AG04449 (cell line): Measurements from ENCODE around the gene MAML1.
"Not testable (repeated sequence)": the region's sequence is repeated elsewhere in the genome, so short reads cannot be mapped to it uniquely, and the experiment has no call there.

ENCODE experiments used
- CTCF ChIA-PET: fragments of 350-600 bp; formaldehyde crosslinking; extraction: SDS; loops from one replicate; lab custom pipeline; 2021; ENCODE audit warnings: antibody characterized with exemption; lab: Yijun Ruan, JAX
- POLR2A ChIA-PET: fragments of 400-600, 350-600 bp; formaldehyde crosslinking; extraction: SDS; loops from one replicate; lab custom pipeline; 2020; ENCODE audit warnings: antibody characterized with exemption, inconsistent platforms; lab: Yijun Ruan, JAX
- DNase-seq: peaks from one replicate; pipeline ENCODE4 v3.0.0-alpha.2; 2010; ENCODE audit warnings: low read depth, low spot score
- H3K4me3 ChIP-seq: 2 replicates; pipeline ENCODE4 v1.5.1; 2011; ENCODE audit warnings: low read depth, mild to moderate bottlenecking, control low read depth, low read length
- CTCF ChIP-seq: IDR thresholded peaks from one replicate; pipeline ENCODE4 v1.5.1; 2011; ENCODE audit warnings: mild to moderate bottlenecking, moderate library complexity, low read length, control low read depth, inconsistent platforms; ENCODE audit not compliant: insufficient read depth; ENCODE audit errors: missing control alignments

Gene MAML1

DNA sequence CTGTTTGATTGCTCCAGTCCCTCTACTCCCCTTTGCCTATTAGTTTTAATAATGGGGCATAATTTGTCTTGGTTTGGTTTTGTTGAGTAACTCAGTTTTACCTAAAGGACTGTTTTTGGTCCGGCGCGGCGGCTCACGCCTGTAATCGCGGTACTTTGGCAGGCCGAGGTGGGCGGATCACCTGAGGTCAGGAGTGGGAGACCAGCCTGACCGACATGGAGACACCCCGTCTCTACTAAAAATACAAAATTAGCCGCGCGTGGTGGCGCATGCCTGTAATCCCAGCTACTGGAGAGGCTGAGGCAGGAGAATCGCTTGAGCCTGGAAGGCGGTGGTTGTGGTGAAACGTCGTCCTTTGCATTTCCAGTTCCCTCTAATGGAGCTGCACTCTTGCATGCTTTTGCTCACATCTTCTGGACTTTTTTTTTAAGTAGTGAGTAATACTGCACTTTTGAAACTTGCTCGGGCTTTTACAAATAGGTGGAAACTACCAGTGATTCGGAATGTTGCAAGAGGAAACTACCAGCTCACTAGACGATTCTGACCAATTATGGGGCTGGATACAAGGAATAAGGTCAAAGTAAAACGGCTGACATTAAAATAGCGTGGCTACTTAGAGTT, 721 bp upstream of the MAML1 start:
- ChIA-PET CTCF (interaction anchor here (0.6 to 1.1 kb wide), 4 partner anchors 31 to 108 kb away, joined by 3 read pairs; partner anchors contain the start of gene HNRNPH1), POLR2A (interaction anchor here (0.7 to 1.4 kb wide), 7 partner anchors 31 to 147 kb away, joined by 3 to 8 read pairs (median 5); partner anchors contain the start of genes HNRNPH1 and SQSTM1)
- DNase-seq = peak; percentile 58
- no peak for TF ChIP-seq CTCF
- peak overlapping the region; percentile 37 for H3K4me3 ChIP-seq

DNA sequence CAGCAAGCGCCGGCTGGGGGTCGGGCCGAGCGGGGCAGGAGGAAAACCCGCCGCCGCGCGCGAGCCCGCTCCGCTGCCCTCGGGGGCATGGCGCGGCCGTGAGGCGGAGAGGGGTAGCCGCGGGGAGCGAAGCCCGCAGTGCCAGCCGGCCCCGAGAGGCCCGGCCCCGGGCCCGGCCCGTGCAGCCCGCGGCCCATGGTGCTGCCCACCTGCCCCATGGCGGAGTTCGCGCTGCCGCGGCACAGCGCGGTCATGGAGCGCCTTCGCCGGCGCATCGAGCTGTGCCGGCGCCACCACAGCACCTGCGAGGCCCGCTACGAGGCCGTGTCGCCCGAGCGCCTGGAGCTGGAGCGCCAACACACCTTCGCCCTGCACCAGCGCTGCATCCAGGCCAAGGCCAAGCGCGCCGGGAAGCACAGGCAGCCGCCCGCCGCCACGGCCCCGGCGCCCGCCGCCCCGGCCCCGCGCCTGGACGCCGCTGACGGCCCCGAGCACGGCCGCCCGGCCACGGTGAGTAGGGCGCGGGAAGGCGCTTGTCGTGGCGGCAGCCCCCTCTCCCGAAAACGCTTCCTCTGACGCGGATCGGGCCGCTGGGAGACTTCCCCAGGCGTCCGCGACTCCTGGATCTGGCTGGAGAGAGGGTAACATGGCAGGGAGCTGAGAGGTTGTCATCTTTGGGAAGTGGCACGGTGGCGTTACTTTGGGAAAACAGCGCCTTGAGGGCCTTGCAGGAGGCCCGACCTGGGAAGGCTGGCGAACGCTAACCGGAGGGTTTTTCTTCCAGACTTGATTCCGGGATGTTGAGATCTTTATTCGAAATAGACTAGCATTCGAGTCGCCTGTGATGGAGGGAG, 523 bp downstream of the MAML1 start:
- CTCF ChIA-PET = interaction anchor here (0.9 to 1.5 kb wide), 4 partner anchors 17 to 70 kb away, joined by 3 to 4 read pairs (median 3); no protein-coding TSS in a partner anchor
- POLR2A ChIA-PET = interaction anchor here (0.6 to 1.4 kb wide), 6 partner anchors 11 to 116 kb away, joined by 3 to 8 read pairs (median 4); partner anchors contain the start of genes HNRNPH1 and SQSTM1
- H3K4me3 ChIP-seq = peak overlapping the region; percentile 79
- no peak for DNase-seq
- no peak for TF ChIP-seq CTCF

DNA sequence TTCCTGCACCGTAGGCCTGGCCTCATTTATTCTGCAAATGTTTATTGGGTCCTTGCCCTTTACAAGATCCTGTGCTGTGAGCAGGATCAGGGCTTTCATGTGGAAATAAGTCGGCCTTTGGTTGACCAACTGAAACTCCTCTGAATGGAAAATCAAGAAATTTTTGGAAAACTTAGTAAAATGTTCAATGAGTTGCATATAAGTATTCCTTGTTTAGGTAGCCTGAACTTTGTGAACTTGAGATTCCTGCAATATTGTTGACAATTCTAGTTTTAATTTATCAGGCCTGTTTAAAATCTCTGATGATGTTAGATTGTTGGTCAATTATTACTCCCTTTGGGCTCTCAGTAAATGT, 1.1 kb downstream of the MAML1 start:
- TF ChIP-seq CTCF = no peak
- DNase-seq = no peak
- peak overlapping the region; percentile 79 for H3K4me3 ChIP-seq
- ChIA-PET CTCF (interaction anchor here (0.9 to 1.5 kb wide), 3 partner anchors 16 to 68 kb away, joined by 3 to 4 read pairs (median 3); no protein-coding TSS in a partner anchor), POLR2A (interaction anchor here (1.0 kb wide), 1 partner anchor 32 kb away, joined by 3 read pairs; no protein-coding TSS in a partner anchor)

DNA sequence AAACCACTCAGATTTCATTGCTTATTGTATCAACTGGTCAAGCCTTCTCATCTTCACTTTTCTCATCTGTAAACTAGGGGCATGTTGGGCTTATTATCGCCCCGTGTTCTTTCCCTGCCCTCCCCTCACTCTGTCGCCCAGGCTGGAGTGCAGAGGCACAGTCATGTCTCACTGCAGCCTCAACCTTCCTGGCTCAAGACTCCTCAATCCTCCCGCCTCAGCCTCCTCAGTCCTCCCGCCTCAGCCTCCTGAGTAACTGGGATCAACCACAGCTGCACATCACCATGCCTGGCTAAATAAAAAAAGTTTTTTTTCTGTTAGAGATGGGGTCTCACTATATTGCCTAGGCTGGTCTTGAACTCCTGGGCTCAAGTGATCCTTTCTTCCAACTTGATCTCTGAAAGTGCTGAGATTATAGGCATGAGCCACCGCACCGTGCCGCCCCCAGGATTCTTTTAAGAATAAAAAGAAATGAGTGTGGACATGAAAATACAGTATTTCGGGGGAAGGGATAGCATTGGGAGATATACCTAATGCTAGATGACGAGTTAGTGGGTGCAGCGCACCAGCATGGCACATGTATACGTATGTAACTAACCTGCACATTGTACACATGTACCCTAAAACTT, 2.0 kb downstream of the MAML1 start:
- ChIA-PET POLR2A (no interaction called here), CTCF (interaction anchor here (1.5 to 1.8 kb wide), 2 partner anchors 29 to 67 kb away, joined by 3 to 7 read pairs; no protein-coding TSS in a partner anchor)
- peak overlapping the region; percentile 79 for H3K4me3 ChIP-seq
- DNase-seq = no peak
- no peak for TF ChIP-seq CTCF

DNA sequence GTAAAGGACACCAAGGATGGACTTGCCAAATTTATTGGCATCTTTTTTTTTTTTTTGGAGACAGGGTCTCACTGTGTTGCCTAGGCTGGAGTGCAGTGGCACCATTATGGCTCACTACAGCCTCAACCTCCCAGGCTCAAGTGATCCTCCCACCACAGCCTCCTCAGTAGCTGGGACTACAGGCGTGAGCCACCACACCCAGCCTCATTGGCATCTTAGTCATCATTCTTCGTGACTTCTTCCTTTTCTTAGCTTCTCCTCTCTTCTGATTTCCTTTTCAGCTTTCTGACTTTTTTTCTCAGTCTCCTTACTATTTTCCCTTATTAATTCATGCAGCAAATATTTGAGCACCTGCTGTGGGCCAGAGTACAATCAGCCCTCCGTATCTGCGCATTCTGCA, 6.1 kb downstream of the MAML1 start:
- ChIA-PET POLR2A (interaction anchor here (0.7 to 1.0 kb wide), 2 partner anchors 10 to 25 kb away, joined by 3 to 4 read pairs; no protein-coding TSS in a partner anchor), CTCF (interaction anchor here (1.0 to 3.9 kb wide), 4 partner anchors 12 to 58 kb away, joined by 3 to 33 read pairs (median 8); no protein-coding TSS in a partner anchor)
- no peak for TF ChIP-seq CTCF
- H3K4me3 ChIP-seq = no peak overlapping the region
- no peak for DNase-seq

- H3K4me3 ChIP-seq, DNase-seq: not testable (repeated sequence)
- ChIA-PET CTCF (interaction anchor here (2.9 kb wide), 1 partner anchor 19 kb away, joined by 22 read pairs; no protein-coding TSS in a partner anchor), POLR2A (interaction anchor here (1.0 kb wide), 1 partner anchor 11 kb away, joined by 3 read pairs; the partner anchor contains the start of gene MAML1)
These were observed 11.5 kb downstream of the MAML1 start for GRCh38 chr5:179744106-179744505.
